ENCODE measurements around the gene SPPL3.
A peak's percentile ranks its signal among the peaks of the same experiment; 100 is the strongest.

Gene SPPL3

GRCh38 chr12:120719496-120720233, 184.5 kb downstream of the SPPL3 start:
- no peak for DNase-seq

GRCh38 chr12:120719072-120719471, 185.1 kb downstream of the SPPL3 start:
- no peak for DNase-seq

- DNase-seq, result no peak
Measured at GRCh38 chr12:120718055-120718454, 186.1 kb downstream of the SPPL3 start.

GRCh38 chr12:120713861-120714482, 190.2 kb downstream of the SPPL3 start:
- DNase-seq, result peak; percentile 64

- DNase-seq, result no peak
Measured at GRCh38 chr12:120712610-120713009, 191.5 kb downstream of the SPPL3 start.
